Gastroesophageal sphincter (tissue), 3 donors: ENCODE results near the gene DUSP12.

ENCODE experiments used
- POLR2A ChIP-seq, 2 donors: fragments of 450-650 bp; IDR thresholded peaks; one replicate each; pipeline ENCODE4 v1.6.1; 2017; ENCODE audit warnings: antibody characterized with exemption in 2 of 2, mild to moderate bottlenecking in 2 of 2, moderate library complexity in 1 of 2
- TF ChIP-seq, protein P1 (sequence below), 4 experiments: fragments of 200-600 bp in 2 of 4; fragments of 450-650 bp in 2 of 4; sonication (generic) in 1 of 4; IDR thresholded peaks; one replicate each; pipeline ENCODE4 v1.5.1; 2017 to 2019; ENCODE audit warnings: antibody characterized with exemption in 4 of 4, mild to moderate bottlenecking in 2 of 4, moderate library complexity in 2 of 4

DNA sequence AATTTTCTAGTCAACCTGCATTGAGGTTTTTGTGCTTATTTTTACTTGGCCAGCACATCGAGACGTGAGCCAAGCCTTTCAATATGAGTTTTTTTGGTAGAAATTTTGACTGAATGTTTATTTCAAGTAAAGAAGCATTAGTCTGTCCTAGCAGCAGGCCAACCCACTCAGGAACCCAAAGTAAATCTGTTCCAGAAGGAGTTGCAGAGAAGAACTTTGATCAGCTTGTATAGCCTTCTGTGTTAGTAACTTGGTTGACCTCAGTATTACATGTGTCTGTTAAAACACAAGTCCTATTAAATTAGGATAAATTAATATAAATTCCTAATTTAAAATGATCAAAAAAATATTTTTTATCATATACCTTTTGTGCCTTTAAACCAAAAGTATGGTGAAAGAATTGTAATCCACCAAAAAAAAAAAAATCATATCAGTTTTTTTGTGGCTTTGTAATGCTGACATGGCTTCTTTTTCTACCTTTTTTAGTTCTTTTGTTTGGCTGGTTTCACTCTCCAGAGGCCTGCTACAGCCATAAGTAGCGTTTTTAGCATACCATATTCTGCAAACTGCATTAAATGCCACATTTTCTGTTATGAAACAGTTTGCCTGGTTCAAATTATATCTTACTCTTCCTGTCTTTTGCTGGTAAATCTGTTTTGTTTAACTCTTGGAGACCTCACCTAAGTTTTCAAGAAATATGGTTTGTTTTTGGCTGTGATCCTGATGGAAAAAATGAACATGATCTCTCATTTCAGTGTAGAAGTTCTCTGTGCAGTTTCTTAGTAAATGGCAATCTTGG is 56.0 kb downstream of the DUSP12 start:
- TF ChIP-seq, protein P1, sequence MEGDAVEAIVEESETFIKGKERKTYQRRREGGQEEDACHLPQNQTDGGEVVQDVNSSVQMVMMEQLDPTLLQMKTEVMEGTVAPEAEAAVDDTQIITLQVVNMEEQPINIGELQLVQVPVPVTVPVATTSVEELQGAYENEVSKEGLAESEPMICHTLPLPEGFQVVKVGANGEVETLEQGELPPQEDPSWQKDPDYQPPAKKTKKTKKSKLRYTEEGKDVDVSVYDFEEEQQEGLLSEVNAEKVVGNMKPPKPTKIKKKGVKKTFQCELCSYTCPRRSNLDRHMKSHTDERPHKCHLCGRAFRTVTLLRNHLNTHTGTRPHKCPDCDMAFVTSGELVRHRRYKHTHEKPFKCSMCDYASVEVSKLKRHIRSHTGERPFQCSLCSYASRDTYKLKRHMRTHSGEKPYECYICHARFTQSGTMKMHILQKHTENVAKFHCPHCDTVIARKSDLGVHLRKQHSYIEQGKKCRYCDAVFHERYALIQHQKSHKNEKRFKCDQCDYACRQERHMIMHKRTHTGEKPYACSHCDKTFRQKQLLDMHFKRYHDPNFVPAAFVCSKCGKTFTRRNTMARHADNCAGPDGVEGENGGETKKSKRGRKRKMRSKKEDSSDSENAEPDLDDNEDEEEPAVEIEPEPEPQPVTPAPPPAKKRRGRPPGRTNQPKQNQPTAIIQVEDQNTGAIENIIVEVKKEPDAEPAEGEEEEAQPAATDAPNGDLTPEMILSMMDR (IDR thresholded peaks at IDR 0.05) = no peak
- no peak for TF ChIP-seq POLR2A (IDR thresholded peaks at IDR 0.05)
